NCI-H510A (cell line): ENCODE data around the gene PRICKLE4.
"Not testable (repeated sequence)": the region's sequence is repeated elsewhere in the genome, so short reads cannot be mapped to it uniquely, and the experiment has no call there.

Source experiments
- DNase-seq: peaks from one replicate; lab custom pipeline; 2025; lab: John Stamatoyannopoulos, UW

PRICKLE4 gene

GRCh38 chr6:41746107-41746506 is 34.5 kb upstream of the PRICKLE4 start:
- DNase-seq, result no peak

- DNase-seq, result no peak
Measured at GRCh38 chr6:41747256-41748101, 33.1 kb upstream of the PRICKLE4 start, which contains the start of gene PGC. Gene PGC (minus strand): TSS chr6:41747397. CDS start chr6:41747334, 63 bp downstream.

- no peak for DNase-seq
Measured at GRCh38 chr6:41748102-41748477, 32.5 kb upstream of the PRICKLE4 start.

GRCh38 chr6:41748542-41748941 is 32.0 kb upstream of the PRICKLE4 start:
- no peak for DNase-seq

GRCh38 chr6:41750374-41750773 is 30.2 kb upstream of the PRICKLE4 start:
- DNase-seq, result no peak

GRCh38 chr6:41755895-41756294 is 24.7 kb upstream of the PRICKLE4 start:
- no peak for DNase-seq

GRCh38 chr6:41756354-41756753 is 24.2 kb upstream of the PRICKLE4 start:
- no peak for DNase-seq

- no peak for DNase-seq
Measured at GRCh38 chr6:41757271-41757670, 23.3 kb upstream of the PRICKLE4 start.

GRCh38 chr6:41757931-41758640 is 22.5 kb upstream of the PRICKLE4 start:
- no peak for DNase-seq

GRCh38 chr6:41758641-41759035 is 21.9 kb upstream of the PRICKLE4 start:
- no peak for DNase-seq

- DNase-seq, result no peak
Measured at GRCh38 chr6:41759106-41759904, 21.3 kb upstream of the PRICKLE4 start.

GRCh38 chr6:41759905-41760579 is 20.5 kb upstream of the PRICKLE4 start:
- DNase-seq, result no peak

- no peak for DNase-seq
Measured at GRCh38 chr6:41763470-41763869, 17.1 kb upstream of the PRICKLE4 start.

GRCh38 chr6:41766043-41766664 is 14.4 kb upstream of the PRICKLE4 start:
- not testable (repeated sequence) for DNase-seq

- no peak for DNase-seq
Measured at GRCh38 chr6:41767112-41767833, 13.3 kb upstream of the PRICKLE4 start.

- peak; percentile 72 for DNase-seq
Measured at GRCh38 chr6:41768545-41769308, 11.9 kb upstream of the PRICKLE4 start.

- DNase-seq, result no peak
Measured at GRCh38 chr6:41769376-41769775, 11.2 kb upstream of the PRICKLE4 start.

- no peak for DNase-seq
Measured at GRCh38 chr6:41770381-41771057, 10.1 kb upstream of the PRICKLE4 start.
